Measurements from ENCODE around the gene OR6V1.

OR6V1 gene

GRCh38 chr7:143012001-143012400 lies 40.1 kb upstream of the OR6V1 start:
- ChIA-PET CTCF (interaction anchor here (0.7 to 22.7 kb wide), 3 partner anchors 10 to 380 kb away, joined by 3 to 495 read pairs (median 30); partner anchors contain the start of gene TAS2R40), POLR2A (no interaction called here)
- DNase-seq (ENCODE audit: extremely low spot score), result no peak
- TF ChIP-seq CTCF (IDR thresholded peaks at IDR 0.05; ENCODE audit: control extremely low read depth, extremely low read depth, low read depth, missing control alignments), result no peak

GRCh38 chr7:143012409-143012808 lies 39.7 kb upstream of the OR6V1 start:
- POLR2A ChIA-PET, result no interaction called here
- CTCF ChIA-PET, result interaction anchor here (0.7 to 22.7 kb wide), 3 partner anchors 10 to 380 kb away, joined by 3 to 495 read pairs (median 30); partner anchors contain the start of gene TAS2R40
- DNase-seq (ENCODE audit: extremely low spot score), result no peak
- no peak for TF ChIP-seq CTCF (IDR thresholded peaks at IDR 0.05; ENCODE audit: control extremely low read depth, extremely low read depth, low read depth, missing control alignments)

GRCh38 chr7:143013473-143013872 lies 38.7 kb upstream of the OR6V1 start:
- no peak for DNase-seq (ENCODE audit: extremely low spot score)
- CTCF ChIA-PET, result interaction anchor here (1.2 to 22.7 kb wide), 3 partner anchors 11 to 227 kb away, joined by 4 to 495 read pairs (median 30); partner anchors contain the start of gene TAS2R40
- no peak for TF ChIP-seq CTCF (IDR thresholded peaks at IDR 0.05; ENCODE audit: control extremely low read depth, extremely low read depth, low read depth, missing control alignments)
- POLR2A ChIA-PET, result no interaction called here

GRCh38 chr7:143013893-143014292 lies 38.2 kb upstream of the OR6V1 start:
- CTCF ChIA-PET, result interaction anchor here (1.2 to 22.7 kb wide), 5 partner anchors 7 to 227 kb away, joined by 4 to 495 read pairs (median 28); partner anchors contain the start of gene TAS2R40
- TF ChIP-seq CTCF (IDR thresholded peaks at IDR 0.05; ENCODE audit: control extremely low read depth, extremely low read depth, low read depth, missing control alignments), result no peak
- POLR2A ChIA-PET, result no interaction called here
- DNase-seq (ENCODE audit: extremely low spot score), result no peak

GRCh38 chr7:143015084-143015483 lies 37.1 kb upstream of the OR6V1 start:
- no peak for TF ChIP-seq CTCF (IDR thresholded peaks at IDR 0.05; ENCODE audit: control extremely low read depth, extremely low read depth, low read depth, missing control alignments)
- POLR2A ChIA-PET, result no interaction called here
- CTCF ChIA-PET, result interaction anchor here (1.3 to 22.7 kb wide), 6 partner anchors 8 to 225 kb away, joined by 3 to 495 read pairs (median 16); partner anchors contain the start of gene TAS2R40
- DNase-seq (ENCODE audit: extremely low spot score), result peak; percentile 19

GRCh38 chr7:143015926-143016490 lies 36.1 kb upstream of the OR6V1 start:
- TF ChIP-seq CTCF (IDR thresholded peaks at IDR 0.05; ENCODE audit: control extremely low read depth, extremely low read depth, low read depth, missing control alignments), result no peak
- DNase-seq (ENCODE audit: extremely low spot score), result no peak
- ChIA-PET POLR2A (no interaction called here), CTCF (interaction anchor here (0.9 to 22.7 kb wide), 8 partner anchors 9 to 203 kb away, joined by 3 to 495 read pairs (median 6); partner anchors contain the start of gene TAS2R40)

All from GM10248 (cell line).